Measurements from ENCODE around the gene EMX1. TPM values are rescaled to one million over a fixed set of nuclear protein-coding genes. Genes with fewer than 3 reads are reported as not detected.

EMX1 gene
- total RNA-seq, 1 donor from 2014 or later: not detected

GRCh38 chr2:72925328-72925943 is 8.1 kb downstream of the EMX1 start:
- peaks cover 97% of the 10 kb centered on the region for H3K27me3 ChIP-seq
- H3K9me3 ChIP-seq: no peaks in the 10 kb centered on the region
- no peak for ATAC-seq
- TF ChIP-seq, protein P1, sequence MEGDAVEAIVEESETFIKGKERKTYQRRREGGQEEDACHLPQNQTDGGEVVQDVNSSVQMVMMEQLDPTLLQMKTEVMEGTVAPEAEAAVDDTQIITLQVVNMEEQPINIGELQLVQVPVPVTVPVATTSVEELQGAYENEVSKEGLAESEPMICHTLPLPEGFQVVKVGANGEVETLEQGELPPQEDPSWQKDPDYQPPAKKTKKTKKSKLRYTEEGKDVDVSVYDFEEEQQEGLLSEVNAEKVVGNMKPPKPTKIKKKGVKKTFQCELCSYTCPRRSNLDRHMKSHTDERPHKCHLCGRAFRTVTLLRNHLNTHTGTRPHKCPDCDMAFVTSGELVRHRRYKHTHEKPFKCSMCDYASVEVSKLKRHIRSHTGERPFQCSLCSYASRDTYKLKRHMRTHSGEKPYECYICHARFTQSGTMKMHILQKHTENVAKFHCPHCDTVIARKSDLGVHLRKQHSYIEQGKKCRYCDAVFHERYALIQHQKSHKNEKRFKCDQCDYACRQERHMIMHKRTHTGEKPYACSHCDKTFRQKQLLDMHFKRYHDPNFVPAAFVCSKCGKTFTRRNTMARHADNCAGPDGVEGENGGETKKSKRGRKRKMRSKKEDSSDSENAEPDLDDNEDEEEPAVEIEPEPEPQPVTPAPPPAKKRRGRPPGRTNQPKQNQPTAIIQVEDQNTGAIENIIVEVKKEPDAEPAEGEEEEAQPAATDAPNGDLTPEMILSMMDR (IDR thresholded peaks at IDR 0.05): no peak
- intact Hi-C loops (cut with DNase I): no loop called here
- no peak overlapping the region for H3K4me3 ChIP-seq
- H3K36me3 ChIP-seq: no peaks in the 10 kb centered on the region
- H3K4me1 ChIP-seq: peaks cover 17% of the 10 kb centered on the region
- no peak overlapping the region for H3K27ac ChIP-seq
- DNase-seq: no peak

DNA sequence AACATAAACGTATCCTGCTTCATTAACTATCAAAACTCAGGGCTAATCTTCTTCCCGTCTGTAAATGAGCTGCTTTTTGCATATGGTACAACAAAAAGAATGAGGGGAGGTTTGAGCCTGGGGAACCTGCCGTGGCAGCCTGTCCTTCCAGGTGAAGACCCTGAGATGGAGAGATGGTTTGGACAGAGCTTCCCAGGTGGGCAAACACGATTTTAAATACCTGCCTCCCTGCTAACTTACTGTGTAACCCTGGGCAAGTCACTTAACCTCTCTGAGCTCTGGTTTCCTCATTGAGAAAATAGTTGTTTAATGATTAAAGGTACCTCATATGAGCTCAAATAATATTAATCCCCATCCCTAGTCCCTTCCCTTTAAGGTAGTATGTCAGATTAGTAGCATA is 9.0 kb downstream of the EMX1 start:
- Histone ChIP-seq H3K9me3 (no peaks in the 10 kb centered on the region), H3K27ac (no peak overlapping the region), H3K27me3 (peaks cover 89% of the 10 kb centered on the region), H3K36me3 (no peaks in the 10 kb centered on the region), H3K4me1 (peaks cover 12% of the 10 kb centered on the region), H3K4me3 (no peak overlapping the region)
- DNase-seq: no peak
- no peak for ATAC-seq
- TF ChIP-seq, protein P1 (IDR thresholded peaks at IDR 0.05): no peak
- intact Hi-C loops (cut with DNase I): no loop called here

GRCh38 chr2:72926811-72927465 is 9.6 kb downstream of the EMX1 start:
- no peak overlapping the region for H3K4me3 ChIP-seq
- H3K27me3 ChIP-seq: peaks cover 84% of the 10 kb centered on the region
- H3K36me3 ChIP-seq: no peaks in the 10 kb centered on the region
- peaks cover 12% of the 10 kb centered on the region for H3K4me1 ChIP-seq
- H3K9me3 ChIP-seq: no peaks in the 10 kb centered on the region
- DNase-seq: no peak
- no peak for ATAC-seq
- intact Hi-C loops (cut with DNase I): no loop called here
- no peak overlapping the region for H3K27ac ChIP-seq
- TF ChIP-seq, protein P1 (IDR thresholded peaks at IDR 0.05): no peak

GRCh38 chr2:72927619-72928550 is 10.6 kb downstream of the EMX1 start:
- TF ChIP-seq, protein P1 (IDR thresholded peaks at IDR 0.05): no peak
- ATAC-seq (no peak), DNase-seq (no peak)
- Histone ChIP-seq H3K27me3 (peaks cover 74% of the 10 kb centered on the region), H3K4me3 (no peak overlapping the region), H3K36me3 (no peaks in the 10 kb centered on the region), H3K9me3 (no peaks in the 10 kb centered on the region), H3K27ac (no peak overlapping the region), H3K4me1 (peaks cover 12% of the 10 kb centered on the region)
- intact Hi-C loops (cut with DNase I): no loop called here

GRCh38 chr2:72929010-72929409 is 11.7 kb downstream of the EMX1 start:
- Histone ChIP-seq H3K36me3 (no peaks in the 10 kb centered on the region), H3K9me3 (no peaks in the 10 kb centered on the region), H3K4me1 (peaks cover 10% of the 10 kb centered on the region), H3K27ac (no peak overlapping the region), H3K4me3 (no peak overlapping the region), H3K27me3 (peaks cover 63% of the 10 kb centered on the region)
- intact Hi-C loops (cut with DNase I): no loop called here
- ATAC-seq (no peak), DNase-seq (no peak)
- TF ChIP-seq, protein P1 (IDR thresholded peaks at IDR 0.05): no peak
